GM18909 (cell line): ENCODE measurements around the gene QSOX2.

ENCODE experiments used
- ATAC-seq: cut with Tn5 transposase; IDR thresholded peaks from one replicate; pipeline ENCODE4 v1.9.1; 2021; ENCODE audit warnings: mild to moderate bottlenecking; ENCODE audit not compliant: unreplicated experiment, poor library complexity

Gene QSOX2

DNA sequence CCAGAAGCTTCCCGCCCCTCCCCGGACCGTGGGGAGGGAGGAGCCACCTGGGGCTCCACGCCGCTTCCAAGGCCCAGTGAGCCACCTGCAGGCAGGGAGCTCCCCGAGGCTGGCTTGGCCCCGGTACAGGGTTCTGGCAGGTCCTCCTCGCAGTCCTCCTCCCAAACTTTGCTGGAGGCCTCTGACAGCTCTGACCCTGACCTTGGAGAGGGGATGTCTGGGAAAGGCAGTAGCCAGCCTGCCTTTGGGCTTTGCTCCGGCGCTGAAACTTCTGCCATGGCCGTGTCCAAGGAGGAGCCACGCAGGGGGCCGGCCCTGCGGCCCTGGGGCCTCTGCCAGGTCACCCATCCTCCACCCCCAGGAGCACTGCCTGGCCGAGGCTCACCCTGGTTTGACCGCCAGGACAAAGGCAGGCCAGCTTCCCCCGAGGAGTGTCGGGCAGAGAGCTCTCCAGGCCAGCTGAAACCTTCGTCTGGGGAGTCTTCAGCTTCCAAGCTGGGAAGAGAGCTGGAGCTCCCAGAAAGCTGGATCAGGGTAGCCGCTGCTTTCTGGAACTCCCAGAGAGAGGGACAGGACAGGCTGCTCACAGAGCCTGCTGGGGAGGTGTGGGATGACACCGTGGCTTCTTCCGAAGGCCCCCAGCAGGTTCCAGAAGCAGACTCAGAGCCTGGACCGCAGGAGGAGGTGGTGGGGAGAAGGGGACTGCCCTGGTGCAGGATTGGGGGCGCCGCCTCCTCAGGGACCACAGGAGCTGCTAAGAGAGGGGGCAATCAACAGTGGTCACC lies 9.0 kb upstream of the QSOX2 start:
- ATAC-seq = no peak

DNA sequence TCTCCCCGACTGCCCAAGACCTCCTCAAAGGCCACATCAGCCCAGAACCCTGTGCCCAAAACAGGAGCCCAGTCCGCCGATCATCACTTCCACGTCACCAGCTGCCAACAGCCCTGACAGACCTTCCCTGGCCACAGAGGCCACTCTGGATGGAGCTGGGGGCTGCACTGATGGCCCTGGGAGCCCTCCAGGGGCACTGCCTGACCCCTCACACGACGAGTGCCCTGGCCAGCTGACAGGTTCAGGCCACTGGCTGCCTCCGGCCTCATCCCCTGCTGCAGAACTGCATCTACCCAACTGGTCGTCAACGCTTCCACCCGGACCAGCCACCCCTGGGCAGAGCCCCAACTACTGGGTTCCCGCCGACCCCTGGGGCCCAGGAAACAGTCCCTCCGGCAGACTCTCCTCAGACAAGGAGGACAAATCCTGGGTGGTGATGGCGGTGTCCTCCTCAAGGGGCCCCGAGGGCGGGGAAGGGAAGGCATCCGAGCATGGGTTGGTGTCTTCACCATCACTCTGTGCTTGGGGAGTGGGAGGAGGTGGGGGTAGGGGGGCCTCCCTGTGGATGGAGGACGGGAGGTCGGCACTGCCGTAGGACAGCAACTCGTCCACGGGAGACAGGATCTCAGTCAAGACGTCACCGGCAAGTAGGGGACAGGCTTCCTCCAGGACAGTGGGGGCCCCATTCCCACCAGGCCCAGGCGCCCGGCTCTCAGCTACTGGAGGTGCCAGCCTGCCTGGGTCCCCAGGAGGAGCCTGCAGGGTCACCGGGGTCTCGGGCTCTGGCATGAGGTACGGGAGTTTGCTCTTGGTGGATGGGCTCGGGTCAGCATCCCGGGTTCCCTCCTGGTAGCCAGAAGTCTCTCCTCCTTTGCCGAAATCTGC lies 7.9 kb upstream of the QSOX2 start:
- no peak for ATAC-seq

GRCh38 chr9:136252846-136253245 lies 7.2 kb upstream of the QSOX2 start:
- ATAC-seq = no peak

DNA sequence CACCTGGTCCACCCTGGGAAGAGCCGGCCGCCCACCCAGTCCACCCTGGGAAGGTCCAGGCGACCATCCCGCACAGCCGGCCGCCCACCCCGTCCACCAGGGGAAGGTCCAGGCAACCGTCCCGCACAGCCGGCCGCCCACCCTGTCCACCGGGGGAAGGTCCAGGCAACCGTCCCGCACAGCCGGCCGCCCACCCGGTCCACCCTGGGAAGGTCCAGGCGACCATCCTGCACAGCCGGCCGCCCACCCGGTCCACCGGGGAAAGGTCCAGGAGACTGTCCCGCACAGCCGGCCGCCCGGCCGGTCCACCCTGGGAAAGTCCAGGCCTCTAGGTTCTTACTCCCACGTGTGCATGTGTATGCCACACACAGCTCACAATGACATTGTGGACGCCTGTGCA lies 6.7 kb upstream of the QSOX2 start:
- ATAC-seq = no peak

GRCh38 chr9:136251264-136252115 lies 5.9 kb upstream of the QSOX2 start:
- no peak for ATAC-seq

DNA sequence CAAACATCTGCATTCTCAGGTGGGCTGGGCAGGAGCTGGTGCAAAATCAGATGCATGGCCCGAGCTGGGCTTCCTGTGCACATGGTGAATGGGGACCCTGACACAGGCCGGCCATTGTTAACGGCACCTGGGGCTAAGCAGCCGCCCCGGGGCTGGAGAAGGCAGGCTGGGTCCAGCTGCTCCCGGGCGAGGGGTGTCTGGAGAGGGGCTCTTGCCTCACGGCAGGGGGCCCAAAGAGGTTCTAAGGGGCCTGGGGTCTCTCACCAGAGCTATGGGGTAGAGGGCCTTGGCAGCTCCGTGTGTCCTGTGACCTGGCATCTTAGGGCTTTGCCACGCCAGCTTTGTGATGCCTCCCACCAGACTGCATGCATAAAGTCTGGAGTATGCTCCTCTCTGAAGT lies 5.1 kb upstream of the QSOX2 start:
- no peak for ATAC-seq

DNA sequence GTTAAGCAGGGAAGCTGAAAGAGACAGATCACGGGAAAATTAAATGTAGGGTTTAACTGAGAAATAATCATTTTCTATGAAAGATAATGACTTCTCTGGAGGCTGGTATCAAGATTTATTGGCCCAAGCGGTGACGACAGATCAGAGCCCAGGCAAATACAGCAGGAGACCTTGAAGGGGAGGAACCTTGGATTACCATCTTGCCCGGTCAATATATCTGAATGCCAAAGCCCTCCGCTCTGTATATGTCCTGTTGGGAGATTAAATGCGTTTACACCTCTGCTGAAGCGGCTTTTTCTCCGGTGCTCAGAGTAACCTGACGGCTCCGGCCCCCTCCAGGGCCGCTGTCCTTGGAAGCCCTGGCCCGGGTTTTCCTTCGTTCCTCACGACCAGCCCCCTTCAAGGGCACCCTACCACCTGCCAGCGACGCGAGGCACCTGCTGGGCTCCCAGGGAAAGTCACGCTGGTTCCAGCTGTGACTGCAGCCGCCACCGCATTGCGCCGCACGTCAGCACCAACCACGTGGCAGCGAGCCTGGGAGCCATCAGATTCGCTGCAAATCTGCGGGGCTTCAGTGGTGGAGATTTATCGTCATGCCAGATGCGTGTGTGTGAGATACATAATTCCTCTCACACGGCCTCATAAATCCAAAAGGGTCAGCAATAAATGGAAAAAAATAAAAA lies 4.4 kb upstream of the QSOX2 start:
- no peak for ATAC-seq

- no peak for ATAC-seq
These were observed 3.6 kb upstream of the QSOX2 start for GRCh38 chr9:136248951-136249876.

- ATAC-seq = no peak
These were observed 2.5 kb upstream of the QSOX2 start for GRCh38 chr9:136247947-136248637.

GRCh38 chr9:136247551-136247916 lies 1.9 kb upstream of the QSOX2 start:
- ATAC-seq = no peak

DNA sequence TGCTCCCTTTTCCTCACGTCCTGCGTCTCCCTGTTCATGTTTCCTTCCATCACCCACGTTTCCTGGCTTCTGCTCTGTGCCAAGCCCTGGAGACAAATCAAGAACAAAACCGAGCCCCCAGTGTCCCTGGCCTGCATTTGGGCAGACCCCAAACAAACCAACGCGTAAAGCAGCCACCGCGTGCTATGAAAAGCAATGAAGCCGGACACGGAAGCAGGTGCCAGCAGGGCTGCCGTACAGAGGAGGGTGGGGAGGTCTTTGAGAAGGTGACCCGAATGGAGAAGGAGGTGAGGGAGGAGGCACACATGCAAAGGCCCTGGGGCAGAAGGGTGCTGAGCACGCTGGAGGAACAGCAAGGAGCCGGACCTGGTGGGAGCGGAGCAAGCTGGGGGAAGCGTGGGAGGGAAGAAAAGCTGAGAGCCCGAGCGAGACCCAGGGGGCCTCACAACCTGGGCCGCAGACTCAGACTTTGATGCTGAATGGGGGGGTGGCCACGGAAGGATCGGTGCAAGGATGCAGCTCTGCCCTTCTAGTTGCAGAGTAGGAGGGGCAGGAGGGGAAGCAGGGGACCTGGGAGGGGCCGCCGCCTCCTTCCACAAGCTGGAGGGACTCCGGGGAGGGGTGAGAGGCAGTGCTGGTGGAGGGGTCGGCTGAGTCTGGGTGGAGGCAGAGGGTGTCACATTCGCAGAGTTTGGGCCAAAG lies 1.4 kb upstream of the QSOX2 start:
- ATAC-seq = no peak

- no peak for ATAC-seq
These were observed 718 bp downstream of the QSOX2 start for GRCh38 chr9:136244969-136245218.

DNA sequence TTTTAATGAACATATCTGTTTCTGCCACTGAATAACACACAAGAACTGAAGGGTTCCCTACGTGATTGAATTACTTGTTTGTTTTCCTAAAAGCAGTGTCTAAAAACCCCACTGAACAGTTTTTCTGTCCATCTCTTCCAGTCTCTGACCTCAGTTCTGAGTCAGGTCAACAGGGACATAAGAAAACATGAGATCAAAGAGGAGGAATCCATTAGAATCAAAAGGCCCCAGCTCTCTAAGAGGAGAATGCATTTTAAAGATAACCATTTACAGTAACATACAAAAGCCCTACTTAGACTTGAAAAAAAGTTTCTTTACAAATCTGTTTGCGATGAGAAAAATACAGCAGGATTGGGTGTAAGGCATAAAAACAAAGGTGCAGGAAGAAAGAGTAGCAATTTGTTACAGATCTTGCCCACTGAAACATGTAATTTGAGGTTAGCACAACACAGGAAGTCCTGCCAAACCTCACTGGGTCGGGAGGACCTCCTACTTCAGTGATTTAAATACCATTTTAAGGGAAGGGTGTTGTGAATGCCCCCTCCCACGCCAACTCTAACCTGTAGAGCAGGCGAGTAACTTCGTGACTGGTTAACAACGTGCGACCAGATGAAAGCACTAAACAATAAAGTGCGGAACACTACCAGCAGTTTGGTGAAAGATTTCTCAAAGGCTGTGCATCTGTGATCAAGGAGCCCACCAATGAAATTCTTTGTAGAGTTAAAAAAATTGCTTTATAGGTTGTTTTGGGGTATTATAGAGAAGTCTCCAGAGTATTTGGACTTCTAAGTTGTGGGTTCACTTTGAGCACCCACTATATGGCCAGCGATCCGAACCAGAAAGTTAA lies 1.3 kb downstream of the QSOX2 start:
- no peak for ATAC-seq

DNA sequence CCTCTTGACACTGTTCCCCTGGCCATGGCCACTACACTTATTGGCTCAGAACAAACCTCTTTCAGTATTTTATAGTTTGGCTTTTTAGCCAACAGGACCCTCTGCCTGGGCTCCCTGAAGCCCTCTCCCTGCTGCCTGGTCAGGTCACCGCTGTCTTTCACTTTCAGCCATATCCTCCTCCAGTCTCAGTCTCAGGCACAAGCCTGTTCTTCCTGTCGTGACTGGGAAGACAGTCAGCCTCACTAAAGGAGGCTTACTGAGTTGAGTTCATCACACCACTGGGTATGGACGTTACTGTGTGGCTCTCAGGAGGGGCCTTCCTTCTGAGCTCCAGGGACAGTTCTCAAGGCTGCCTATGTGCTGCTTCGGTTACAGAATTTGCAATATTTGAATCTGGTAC lies 2.0 kb downstream of the QSOX2 start:
- no peak for ATAC-seq

GRCh38 chr9:136242918-136243525 lies 2.6 kb downstream of the QSOX2 start:
- no peak for ATAC-seq

- ATAC-seq = no peak
These were observed 3.4 kb downstream of the QSOX2 start for GRCh38 chr9:136242248-136242647.

- no peak for ATAC-seq
These were observed 4.1 kb downstream of the QSOX2 start for GRCh38 chr9:136241542-136241941.
